A549 (cell line): Measurements from ENCODE around the gene UPF3B. TPM values are rescaled to one million over a fixed set of nuclear protein-coding genes. Genes with fewer than 3 reads are reported as not detected.
A peak's percentile ranks its signal among the peaks of the same experiment; 100 is the strongest.

Experiments
- ATAC-seq, 2 experiments: fragments of 200-7000 bp in 1 of 2; fragments of >200 bp in 1 of 2; cut with Nextera tagmentation in 1 of 2; cut with Tn5 transposase in 1 of 2; 3 replicates each; pipeline versions ENCODE4 v1.8.0 to v1.9.1; 2018 to 2020; ENCODE audit warnings: mild to moderate bottlenecking in 1 of 2, moderate library complexity in 1 of 2
- CTCF ChIA-PET: fragments of 300-600 bp; sonication (Branson Sonifier 250); formaldehyde crosslinking; extraction: SDS; loops from one replicate; lab custom pipeline; 2021; ENCODE audit warnings: antibody characterized with exemption, inconsistent platforms; lab: Yijun Ruan, JAX
- POLR2A ChIA-PET: fragments of 350-600 bp; formaldehyde crosslinking; extraction: SDS; loops from one replicate; lab custom pipeline; 2021; ENCODE audit warnings: antibody characterized with exemption, inconsistent platforms; lab: Yijun Ruan, JAX
- DNase-seq, 2 experiments: peaks; one replicate each; pipeline versions ENCODE4 v3.0.0 to v3.0.0-alpha.2; 2011 to 2016; ENCODE audit warnings: low read depth in 1 of 2, low spot score in 1 of 2
- FAIRE-seq: peaks from 2 replicates; lab custom pipeline; 2011; peaks lifted over from hg19 to GRCh38; lab: Jason Lieb, UNC
- H3K27ac ChIP-seq, 2 experiments: fragments of >200 bp; sonication (Bioruptor Twin); formaldehyde crosslinking; 3 replicates each; pipeline ENCODE4 v1.5.1; 2016 to 2017
- H3K4me1 ChIP-seq: fragments of >200 bp; sonication (Bioruptor Twin); formaldehyde crosslinking; 3 replicates; pipeline ENCODE4 v1.6.1; 2016
- H3K4me2 ChIP-seq: fragments of >200 bp; sonication (Bioruptor Twin); formaldehyde crosslinking; 3 replicates; pipeline ENCODE4 v1.6.1; 2016
- H3K4me3 ChIP-seq: fragments of >200 bp; sonication (Bioruptor Twin); formaldehyde crosslinking; 3 replicates; pipeline ENCODE4 v1.5.1; 2016
- H3K9me3 ChIP-seq: fragments of >200 bp; sonication (Bioruptor Twin); formaldehyde crosslinking; 3 replicates; pipeline ENCODE4 v1.6.1; 2016
- BCL3 ChIP-seq: fragments of >200 bp; sonication (Bioruptor Twin); formaldehyde crosslinking; IDR thresholded peaks from 3 replicates; pipeline ENCODE4 v1.6.1; 2016
- CBX2 ChIP-seq: fragments of 200-600 bp; sonication (generic); IDR thresholded peaks from 2 replicates; pipeline ENCODE4 v1.6.1; 2016; ENCODE audit warnings: low read depth, mild to moderate bottlenecking, borderline replicate concordance
- CBX8 ChIP-seq: fragments of 200-600 bp; sonication (generic); IDR thresholded peaks from 2 replicates; pipeline ENCODE4 v1.6.1; 2016
- FOSB ChIP-seq: fragments of 250-450 bp; sonication (Bioruptor Pico); IDR thresholded peaks from 2 replicates; pipeline ENCODE4 v1.5.0; 2020; ENCODE audit warnings: mild to moderate bottlenecking, moderate library complexity
- HES2 ChIP-seq: fragments of >200 bp; sonication (Bioruptor Twin); formaldehyde crosslinking; IDR thresholded peaks from 2 replicates; pipeline ENCODE4 v1.6.1; 2016
- HMGXB4 ChIP-seq: fragments of 250-450 bp; sonication (Bioruptor Pico); IDR thresholded peaks from 2 replicates; pipeline ENCODE4 v1.5.0; 2021; ENCODE audit warnings: mild to moderate bottlenecking, moderate library complexity, borderline replicate concordance
- JUN ChIP-seq, 2 experiments: fragments of >200 bp; sonication (Bioruptor Twin); formaldehyde crosslinking; IDR thresholded peaks; 2 replicates in 1 of 2; 3 replicates in 1 of 2; pipeline ENCODE4 v1.6.1; 2016 to 2017
- KDM1A ChIP-seq: fragments of 200-600 bp; sonication (generic); IDR thresholded peaks from 2 replicates; pipeline ENCODE4 v1.6.1; 2016; ENCODE audit warnings: low read depth, mild to moderate bottlenecking
- KDM5A ChIP-seq: fragments of 200-600 bp; sonication (generic); IDR thresholded peaks from 2 replicates; pipeline ENCODE4 v1.6.1; 2016; ENCODE audit warnings: antibody characterized with exemption, mild to moderate bottlenecking
- MAFK ChIP-seq: fragments of 450-650 bp; IDR thresholded peaks from 2 replicates; pipeline ENCODE4 v1.6.1; 2014; ENCODE audit not compliant: partially characterized antibody
- MYC ChIP-seq: IDR thresholded peaks from 2 replicates; pipeline ENCODE4 v1.6.1; 2012; ENCODE audit warnings: mild to moderate bottlenecking, inconsistent platforms, low read length, improper control_type of control experiment, borderline replicate concordance
- POLR2AphosphoS2 ChIP-seq: conservative IDR thresholded peaks from 2 replicates; pipeline ENCODE4 v1.6.1; 2012; ENCODE audit warnings: low read length, improper control_type of control experiment, inconsistent platforms
- RAD21 ChIP-seq, 2 experiments: fragments of >200 bp in 1 of 2; sonication (Bioruptor Twin) in 1 of 2; formaldehyde crosslinking in 1 of 2; IDR thresholded peaks in 1 of 2; conservative IDR thresholded peaks in 1 of 2; 2 replicates in 1 of 2; 3 replicates in 1 of 2; pipeline ENCODE4 v1.6.1; 2012 to 2018; ENCODE audit warnings: inconsistent platforms in 1 of 2
- RARB ChIP-seq: fragments of 250-450 bp; sonication (Bioruptor Pico); IDR thresholded peaks from 2 replicates; pipeline ENCODE4 v1.8.0; 2021; ENCODE audit warnings: mild to moderate bottlenecking, moderate library complexity
- REST ChIP-seq: fragments of 200-600 bp; sonication (generic); IDR thresholded peaks from 2 replicates; pipeline ENCODE4 v1.6.1; 2016; ENCODE audit warnings: antibody characterized with exemption, mild to moderate bottlenecking, moderate library complexity
- SMC3 ChIP-seq: fragments of >200 bp; sonication (Bioruptor Twin); formaldehyde crosslinking; IDR thresholded peaks from 3 replicates; pipeline ENCODE4 v1.6.1; 2018; ENCODE audit warnings: inconsistent platforms
- SREBF2 ChIP-seq: fragments of 450-650 bp; IDR thresholded peaks from 2 replicates; pipeline ENCODE4 v1.6.1; 2014; ENCODE audit warnings: mild to moderate bottlenecking, moderate library complexity
- ZC3H11A ChIP-seq: fragments of 450-650 bp; IDR thresholded peaks from 2 replicates; pipeline ENCODE4 v1.6.1; 2014; ENCODE audit warnings: antibody characterized with exemption, mild to moderate bottlenecking
- ZNF302 ChIP-seq: fragments of 250-450 bp; sonication (Bioruptor Pico); IDR thresholded peaks from 2 replicates; pipeline ENCODE4 v1.9.0; 2021; ENCODE audit warnings: inconsistent platforms, mild to moderate bottlenecking, moderate library complexity
- WGBS: methylation state at CpG from one replicate; pipeline ENCODE4 v1.1.6; 2017; ENCODE audit errors: missing lambda C conversion rate; 5-methylcytosine and 5-hydroxymethylcytosine counted together
- polyA plus RNA-seq, 4 experiments: library from polyadenylated mRNA; depleted of rRNA in 3 of 4; stranded (reverse); fragments of >200 nt; fragmentation: RNase III in 1 of 4; extraction: RNeasy Plus Mini Kit Qiagen cat#74134 plus additional on column Dnase treatment in 1 of 4; gene quantifications; 2 replicates in 3 of 4; 3 replicates in 1 of 4; pipeline ENCODE4 v1.2.3, GENCODE V29; 2011 to 2017
- TF ChIP-seq, protein P1 (sequence below): fragments of 450-650 bp; IDR thresholded peaks from 2 replicates; pipeline ENCODE4 v1.6.1; 2014; ENCODE audit warnings: antibody characterized with exemption

The UPF3B gene
- polyA plus RNA-seq, 2 of the 4 experiments (the other 2 are of a cell fraction) = 26.4 to 27.6 TPM

- ATAC-seq (peak; percentile 51 to 62), DNase-seq (no peak), FAIRE-seq (no peak)
- H3K27ac ChIP-seq = peak overlapping the region; percentile 96 to 99
- peak overlapping the region; percentile 98 for H3K4me2 ChIP-seq
- POLR2A ChIA-PET = interaction anchor here (0.6 to 2.7 kb wide), 7 partner anchors 10 to 297 kb away, joined by 3 to 26 read pairs (median 3); partner anchors contain the start of genes RPL39 and UPF3B
- 1% methylated on average over 25 of the region's 26 CpGs for WGBS
- peaks cover 17% of the 10 kb centered on the region; the same call in 1 of the 3 replicates for H3K4me1 ChIP-seq
- peak overlapping the region; percentile 76 for H3K4me3 ChIP-seq
- CTCF ChIA-PET = interaction anchor here (1.3 to 1.7 kb wide), 2 partner anchors 15 to 18 kb away, joined by 3 to 4 read pairs; partner anchors contain the start of gene UPF3B
- no peak for TF ChIP-seq CBX2
- no peak for TF ChIP-seq KDM5A
- TF ChIP-seq SREBF2 = no peak
- TF ChIP-seq JUN (IDR thresholded peaks at IDR 0.05) = no peak
- TF ChIP-seq, all 56 proteins: peak for 0
- H3K9me3 ChIP-seq = no peaks in the 10 kb centered on the region
Measured at GRCh38 chrX:119871245-119871598, 18.5 kb upstream of the UPF3B start.

DNA sequence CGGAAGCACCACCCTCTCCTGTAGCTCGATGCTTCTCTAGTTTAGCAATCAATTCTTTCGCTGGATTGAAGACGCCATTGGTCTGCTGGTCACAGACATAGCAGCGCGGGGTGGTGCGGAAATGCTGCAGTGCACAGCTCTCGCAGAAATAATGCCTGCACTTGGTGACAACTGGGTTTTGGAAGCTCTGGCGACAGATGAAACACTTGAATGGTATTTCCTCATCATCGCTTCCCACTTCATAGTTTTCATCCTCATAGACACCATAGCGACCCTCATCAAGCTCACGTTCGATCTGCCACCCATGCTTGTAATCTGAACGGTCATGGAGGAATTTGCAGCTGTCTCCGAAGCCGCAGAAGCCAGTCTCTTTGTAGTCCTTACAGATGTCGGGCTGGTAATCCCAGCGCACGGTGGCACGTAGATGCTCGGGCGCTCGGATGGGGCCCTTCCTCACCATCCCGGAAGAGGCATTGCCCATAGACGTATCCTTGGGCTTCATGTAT, 17.9 kb upstream of the UPF3B start:
- ATAC-seq (peak; percentile 49 to 60; a peak in 5 of 6 replicates), FAIRE-seq (no peak), DNase-seq (no peak)
- POLR2A ChIA-PET = interaction anchor here (0.6 to 2.7 kb wide), 8 partner anchors 9 to 297 kb away, joined by 3 to 26 read pairs (median 4); partner anchors contain the start of genes RPL39 and UPF3B
- Histone ChIP-seq H3K27ac (peak overlapping the region; percentile 96 to 99), H3K4me2 (peak overlapping the region; percentile 98), H3K4me1 (peaks cover 17% of the 10 kb centered on the region; the same call in 1 of the 3 replicates), H3K9me3 (no peaks in the 10 kb centered on the region), H3K4me3 (peak overlapping the region; percentile 76)
- WGBS = 3% methylated on average over 24 of the region's 25 CpGs
- CTCF ChIA-PET = interaction anchor here (1.0 to 1.7 kb wide), 4 partner anchors 14 to 358 kb away, joined by 3 to 5 read pairs (median 4); partner anchors contain the start of gene UPF3B
- TF ChIP-seq MYC (no peak), BCL3 (no peak), FOSB (CRISPR knock-in tag) (no peak), ZNF302 (no peak), RAD21 (conservative IDR thresholded peaks at IDR 0.05 in 1 of 2, IDR thresholded peaks at IDR 0.05 in 1 of 2) (no peak), SMC3 (no peak), CBX8 (no peak), HES2 (no peak), CBX2 (no peak), REST (no peak), HMGXB4 (CRISPR knock-in tag) (no peak), KDM1A (no peak), RARB (no peak), MAFK (no peak), POLR2AphosphoS2 (no peak), ZC3H11A (no peak)
- TF ChIP-seq, protein P1, sequence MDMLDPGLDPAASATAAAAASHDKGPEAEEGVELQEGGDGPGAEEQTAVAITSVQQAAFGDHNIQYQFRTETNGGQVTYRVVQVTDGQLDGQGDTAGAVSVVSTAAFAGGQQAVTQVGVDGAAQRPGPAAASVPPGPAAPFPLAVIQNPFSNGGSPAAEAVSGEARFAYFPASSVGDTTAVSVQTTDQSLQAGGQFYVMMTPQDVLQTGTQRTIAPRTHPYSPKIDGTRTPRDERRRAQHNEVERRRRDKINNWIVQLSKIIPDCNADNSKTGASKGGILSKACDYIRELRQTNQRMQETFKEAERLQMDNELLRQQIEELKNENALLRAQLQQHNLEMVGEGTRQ = no peak
